Glomerular visceral epithelial cell (primary cell): ENCODE data around the gene SLC44A5.

Experiments
- DNase-seq: peaks from one replicate; pipeline ENCODE4 v3.0.0-alpha.2; 2016; ENCODE audit errors: extremely low spot score

SLC44A5 gene

DNA sequence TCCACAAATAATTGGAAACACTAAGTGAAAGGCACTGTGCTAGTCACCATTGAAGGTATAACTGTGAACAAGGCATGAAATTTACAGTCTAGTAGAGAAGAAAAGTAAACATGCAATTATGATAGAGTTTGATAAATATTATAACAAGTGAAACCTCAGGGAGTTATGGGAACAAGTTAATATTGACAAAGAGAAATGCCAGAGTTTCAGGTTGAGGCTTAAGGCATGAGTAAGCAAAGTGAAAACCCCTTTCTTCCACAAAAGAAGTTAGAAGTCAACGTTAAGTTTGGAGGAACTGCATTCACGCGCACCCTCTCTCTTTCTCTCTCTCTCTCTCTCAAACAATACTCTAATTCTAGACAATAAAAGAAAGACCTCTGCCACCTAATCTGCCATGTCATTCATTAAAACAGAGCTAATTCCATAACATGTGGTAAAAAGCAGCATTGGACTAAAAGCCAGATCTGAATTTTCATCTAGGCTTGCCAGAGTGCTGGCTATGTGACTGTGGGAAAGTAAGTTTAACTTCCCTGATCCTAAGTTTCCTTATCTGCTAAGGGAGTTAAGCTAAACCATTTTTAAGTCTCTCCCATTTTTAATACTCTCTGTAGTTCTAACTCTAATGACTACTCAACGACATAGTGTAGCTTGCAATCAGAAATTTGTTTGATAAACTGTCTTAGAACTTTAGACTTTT, 22.0 kb downstream of the SLC44A5 start:
- no peak for DNase-seq

DNA sequence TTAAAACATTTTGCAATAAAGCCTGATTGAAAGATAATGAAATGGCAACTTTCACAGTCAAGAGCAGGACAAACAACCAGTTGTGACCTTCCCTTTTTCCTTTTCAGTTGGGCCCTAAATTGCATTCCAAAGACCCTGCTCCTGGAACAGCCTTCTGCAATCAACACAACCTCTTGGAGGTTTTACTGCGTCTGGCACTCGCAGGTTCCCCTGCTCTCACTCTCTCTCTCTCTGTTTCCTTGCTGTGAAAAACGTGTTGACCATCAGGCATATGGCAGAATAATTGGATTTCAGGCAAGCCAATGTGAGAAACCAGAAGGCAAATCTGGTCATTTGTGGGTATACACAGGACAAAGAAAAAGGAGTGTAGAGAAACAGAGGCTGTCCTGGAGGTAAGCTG, 23.2 kb downstream of the SLC44A5 start:
- DNase-seq = no peak

DNA sequence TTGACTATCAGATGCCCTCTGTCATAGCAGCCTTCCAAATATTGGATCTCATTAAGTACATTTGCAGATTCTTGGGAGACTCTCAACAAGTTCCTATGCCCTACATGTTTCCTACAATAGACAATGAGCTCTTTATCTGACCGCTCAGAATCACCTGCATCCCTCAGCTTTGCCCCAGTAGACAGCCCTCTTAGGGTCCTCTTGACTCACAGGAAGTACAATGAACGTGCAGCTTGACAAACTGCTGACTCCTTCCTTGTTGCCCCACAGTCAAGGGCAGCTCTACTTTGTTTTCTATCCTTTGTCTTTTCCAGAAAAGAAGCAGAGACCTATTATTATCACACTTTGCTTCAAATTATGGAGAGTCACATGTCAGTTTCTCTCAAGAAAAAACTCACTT, 27.6 kb downstream of the SLC44A5 start:
- no peak for DNase-seq

DNA sequence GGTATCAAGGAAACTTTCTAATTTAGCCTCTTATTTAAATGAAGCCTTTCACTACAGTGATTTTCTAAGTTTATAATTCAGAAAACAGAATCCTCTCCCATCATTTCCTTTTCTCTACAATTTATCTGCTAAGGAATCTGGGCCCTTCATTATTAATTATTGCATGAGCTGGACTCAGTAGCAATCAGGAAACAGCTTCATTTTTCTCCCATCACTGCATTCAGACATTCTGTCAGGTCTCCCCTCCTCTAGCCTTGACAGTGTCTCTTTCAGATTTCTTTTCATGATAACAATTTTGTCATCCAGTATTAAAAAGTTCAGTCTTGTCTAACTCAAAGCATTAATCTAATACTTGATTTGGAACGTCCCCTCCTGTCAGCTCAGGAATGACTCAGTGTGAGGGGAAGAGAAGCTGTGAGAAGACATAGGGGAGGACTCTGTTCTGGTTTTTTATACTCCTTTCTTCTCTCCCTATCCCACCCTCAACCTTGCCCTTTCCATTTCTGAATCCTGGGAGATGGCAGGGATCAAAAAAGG, 28.1 kb downstream of the SLC44A5 start:
- no peak for DNase-seq

DNA sequence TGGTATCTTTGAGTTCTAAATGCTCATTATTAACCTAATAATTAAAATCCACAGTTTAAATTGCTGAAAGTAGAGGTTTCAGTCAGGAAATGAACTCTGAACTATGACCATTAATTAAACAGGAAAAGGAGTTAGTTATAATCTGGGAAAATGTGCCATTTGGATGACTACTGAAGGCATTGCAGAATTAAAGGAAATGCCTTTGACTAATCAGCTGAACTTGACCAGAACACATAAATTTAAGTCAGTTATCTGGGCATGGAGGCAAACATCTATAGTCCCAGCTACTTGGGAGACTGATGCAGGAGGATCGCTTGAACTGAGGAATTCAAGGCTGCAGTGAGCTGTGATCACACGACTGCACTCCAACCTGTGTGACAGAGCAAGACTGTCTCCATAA, 31.9 kb downstream of the SLC44A5 start:
- no peak for DNase-seq

DNA sequence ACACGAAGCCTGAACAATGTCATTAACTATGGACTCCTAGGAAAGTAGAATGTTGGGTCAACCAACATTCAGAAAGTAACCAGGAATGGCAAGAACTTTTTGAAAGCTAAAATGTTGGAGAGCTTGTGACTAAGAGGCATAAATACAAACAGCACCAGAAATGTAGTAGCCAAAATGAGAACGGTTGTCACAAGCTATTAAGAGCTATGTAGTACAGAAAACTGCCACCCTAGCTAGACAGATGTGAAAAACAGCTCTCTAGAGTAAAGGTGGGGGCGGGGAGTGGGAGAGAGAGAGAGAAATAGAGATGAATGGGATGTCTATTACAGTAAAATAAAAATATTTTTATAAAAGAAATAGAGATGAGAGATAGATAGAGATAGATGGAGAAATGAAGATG, 35.1 kb downstream of the SLC44A5 start:
- no peak for DNase-seq

DNA sequence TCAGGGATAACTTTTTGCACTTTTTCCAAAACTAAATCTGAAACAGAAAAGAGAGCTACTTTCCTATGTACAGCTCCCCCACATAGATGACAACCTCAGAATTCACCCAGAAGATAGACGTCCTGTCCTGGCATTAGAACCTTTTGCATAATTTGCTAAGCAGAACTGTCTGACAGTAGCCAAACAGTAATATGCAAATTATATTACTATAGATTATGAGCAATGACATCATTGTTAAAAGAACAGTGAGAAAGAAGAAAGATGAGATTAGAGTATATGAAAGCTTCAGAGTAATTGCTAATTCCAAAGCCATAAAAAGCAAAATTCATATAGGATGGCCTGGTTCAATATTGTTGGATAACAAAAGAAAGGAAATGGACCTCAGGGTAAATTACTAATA, 43.7 kb downstream of the SLC44A5 start:
- DNase-seq = no peak

DNA sequence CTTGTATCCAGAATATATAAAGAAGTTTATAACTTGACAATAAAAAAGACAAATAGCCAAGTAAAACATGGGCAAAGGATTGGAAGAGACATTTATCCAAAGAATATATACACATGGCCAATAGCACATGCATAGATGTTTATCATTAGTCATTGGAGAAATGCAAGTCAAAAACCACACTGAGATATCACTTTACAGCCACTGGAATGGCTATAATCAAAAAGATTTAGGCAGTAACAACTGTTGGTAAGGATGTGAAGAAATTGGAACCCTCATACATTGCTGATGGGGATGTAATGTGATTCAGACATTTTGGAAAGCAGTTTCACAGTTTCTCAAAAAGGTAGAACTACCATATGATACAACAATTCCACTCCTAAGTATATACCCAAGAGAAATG, 51.1 kb downstream of the SLC44A5 start:
- DNase-seq = no peak

DNA sequence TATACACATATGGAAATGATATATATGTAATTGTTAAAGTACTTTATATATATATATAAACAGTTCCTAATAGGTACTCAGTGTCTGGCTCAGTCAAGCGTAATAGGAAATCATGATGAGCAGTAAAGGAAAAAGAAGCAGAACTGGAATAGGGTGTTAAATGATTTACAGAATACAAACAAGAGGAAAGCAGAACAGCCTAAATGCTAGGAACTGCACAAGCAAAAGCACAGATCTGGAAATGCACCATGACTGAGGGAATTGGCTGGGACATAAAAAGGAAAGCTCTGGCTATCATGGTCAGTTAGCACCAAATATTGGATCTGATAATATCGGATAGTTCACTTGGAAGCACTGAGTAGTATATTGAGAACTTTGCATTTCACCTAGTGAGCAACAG, 51.8 kb downstream of the SLC44A5 start:
- peak; percentile 12 for DNase-seq

DNA sequence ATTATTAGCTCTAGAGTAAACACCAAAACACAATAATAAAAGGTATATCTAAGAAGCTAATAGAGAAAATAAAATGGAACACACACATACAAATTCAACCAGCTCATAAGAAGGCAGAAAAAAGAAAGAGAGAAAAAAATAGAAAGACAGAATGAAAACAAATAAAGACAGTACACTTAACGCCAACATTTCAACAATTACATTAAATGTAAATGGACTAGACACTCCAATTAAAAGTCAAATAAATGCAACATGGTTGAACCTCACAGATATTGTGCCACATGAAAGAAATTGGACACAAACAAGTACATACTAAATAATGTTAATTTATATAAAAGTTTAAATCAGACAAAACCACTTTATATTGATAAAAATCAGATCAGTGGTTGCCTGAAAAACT, 56.0 kb downstream of the SLC44A5 start:
- no peak for DNase-seq

DNA sequence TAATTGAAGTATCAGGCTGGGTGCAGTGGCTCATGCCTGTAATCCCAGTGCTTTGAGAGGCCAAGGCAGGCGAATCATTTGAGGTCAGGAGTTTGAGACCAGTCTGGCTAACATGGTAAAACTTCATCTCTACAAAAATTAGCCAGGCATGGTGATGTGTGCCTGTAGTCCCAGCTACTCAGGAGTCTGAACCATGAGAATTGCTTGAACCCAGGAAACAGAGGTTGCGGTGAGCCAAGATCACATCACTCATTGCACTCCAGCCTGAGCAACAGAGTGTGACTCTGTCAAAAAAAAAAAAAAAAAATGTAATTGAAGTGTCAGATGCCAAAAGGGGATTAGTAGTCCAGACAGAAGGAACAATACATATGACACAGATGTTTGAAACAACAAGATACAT, 56.7 kb downstream of the SLC44A5 start:
- peak; percentile 6 for DNase-seq

DNA sequence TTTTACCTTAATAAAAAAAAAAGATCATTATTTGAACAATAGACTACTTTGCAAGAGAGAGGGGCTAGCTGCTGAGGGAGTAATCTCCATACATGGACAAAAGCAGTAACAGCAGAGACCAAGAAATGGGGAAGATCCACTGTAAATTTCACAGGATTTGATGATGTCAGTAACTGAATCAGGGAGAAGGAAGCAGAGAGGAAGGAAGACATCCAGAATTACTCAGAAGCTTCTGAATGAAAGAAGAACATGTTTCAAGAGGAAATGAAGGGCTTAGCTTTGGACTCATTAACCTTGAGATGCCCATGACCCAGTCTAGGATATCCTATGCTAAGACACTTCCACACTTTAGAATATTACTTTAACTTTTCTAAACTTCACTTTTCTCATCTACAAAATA, 60.4 kb downstream of the SLC44A5 start:
- DNase-seq = no peak

DNA sequence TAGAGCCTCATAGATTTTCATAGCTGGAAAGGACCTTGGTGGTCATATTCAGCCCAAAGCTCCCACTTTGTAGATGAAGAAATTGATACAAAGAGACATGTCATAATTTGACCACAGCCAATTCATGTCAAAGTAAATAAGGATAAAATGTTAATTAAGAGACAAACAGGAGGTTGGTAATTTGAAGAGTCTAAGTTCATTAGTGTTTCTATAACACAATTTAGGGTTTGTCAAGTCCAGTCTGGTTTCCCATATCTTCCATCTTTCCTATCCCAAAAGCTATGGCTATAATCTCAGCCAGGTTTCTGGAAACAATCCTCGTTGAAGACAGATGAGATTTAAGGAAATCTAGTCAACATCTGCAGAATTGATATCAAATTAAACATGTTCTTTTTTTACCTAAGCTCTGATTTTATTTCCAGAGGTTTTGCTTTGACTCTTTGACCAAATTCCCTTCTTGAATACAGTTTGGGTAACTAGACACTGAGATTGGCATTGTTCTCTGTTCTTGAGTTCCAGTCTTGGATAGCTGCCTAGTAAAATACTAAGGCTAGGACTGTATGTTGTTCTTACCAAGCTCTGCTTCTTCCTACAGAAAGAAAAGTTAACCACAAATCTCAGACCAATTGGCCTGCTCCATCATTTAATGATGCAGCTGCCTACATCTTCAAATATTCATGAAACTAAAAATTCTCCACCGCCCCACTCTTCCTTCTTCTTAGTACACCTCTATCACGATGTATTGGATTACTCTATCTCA, 62.0 kb downstream of the SLC44A5 start:
- no peak for DNase-seq

DNA sequence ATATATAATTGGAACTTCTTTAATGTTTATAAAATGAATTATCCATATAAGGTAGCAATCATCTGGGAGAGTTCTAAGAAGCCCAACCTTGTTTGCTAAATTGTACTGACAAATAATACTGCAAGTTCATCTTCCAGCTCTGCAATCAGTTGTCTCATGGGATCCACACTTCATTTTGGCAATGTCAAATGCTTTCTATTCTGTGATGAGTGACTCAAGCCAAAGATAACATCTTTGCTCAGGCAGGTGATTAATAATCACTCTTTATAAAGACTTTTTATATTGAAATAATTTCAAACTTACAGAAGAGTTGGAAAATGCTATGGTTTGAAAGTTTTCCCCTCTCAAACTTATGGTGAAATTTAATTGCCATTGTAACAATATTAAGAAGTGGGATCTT, 67.2 kb downstream of the SLC44A5 start:
- DNase-seq = no peak

DNA sequence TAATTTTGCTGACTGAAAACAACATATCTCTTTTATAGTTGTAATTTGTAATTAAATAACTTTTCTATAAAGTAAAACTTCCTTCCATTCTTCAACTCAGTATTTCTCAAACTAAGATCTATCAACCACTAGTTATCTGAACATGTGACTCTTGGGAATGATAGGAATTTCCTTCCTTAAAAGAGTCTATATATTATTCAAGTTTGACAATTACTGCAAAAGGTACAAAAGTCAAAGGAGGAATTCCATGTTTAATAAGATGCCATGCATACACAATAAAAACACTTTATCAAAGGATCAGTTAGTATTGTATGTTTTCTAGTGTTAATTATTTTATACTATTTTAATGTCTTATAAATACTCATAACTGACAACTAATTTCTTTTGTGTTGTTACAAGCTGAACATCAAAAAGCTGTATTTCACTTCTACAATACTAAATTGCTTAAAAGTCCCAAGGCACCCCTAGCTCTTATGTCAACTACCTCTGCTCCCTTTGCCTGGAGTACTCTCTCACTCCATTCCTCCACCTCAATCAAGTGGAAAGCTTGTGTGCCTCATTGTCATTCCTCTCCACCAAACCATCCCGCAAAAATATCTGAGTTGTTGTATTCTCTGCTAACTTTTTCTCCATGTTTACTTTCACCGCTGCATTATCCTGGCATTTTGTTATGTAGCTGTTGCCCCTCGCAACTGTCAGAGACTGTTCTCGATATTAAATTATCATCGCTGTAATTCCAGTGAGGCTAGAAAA, 67.9 kb downstream of the SLC44A5 start:
- DNase-seq = peak; percentile 39

DNA sequence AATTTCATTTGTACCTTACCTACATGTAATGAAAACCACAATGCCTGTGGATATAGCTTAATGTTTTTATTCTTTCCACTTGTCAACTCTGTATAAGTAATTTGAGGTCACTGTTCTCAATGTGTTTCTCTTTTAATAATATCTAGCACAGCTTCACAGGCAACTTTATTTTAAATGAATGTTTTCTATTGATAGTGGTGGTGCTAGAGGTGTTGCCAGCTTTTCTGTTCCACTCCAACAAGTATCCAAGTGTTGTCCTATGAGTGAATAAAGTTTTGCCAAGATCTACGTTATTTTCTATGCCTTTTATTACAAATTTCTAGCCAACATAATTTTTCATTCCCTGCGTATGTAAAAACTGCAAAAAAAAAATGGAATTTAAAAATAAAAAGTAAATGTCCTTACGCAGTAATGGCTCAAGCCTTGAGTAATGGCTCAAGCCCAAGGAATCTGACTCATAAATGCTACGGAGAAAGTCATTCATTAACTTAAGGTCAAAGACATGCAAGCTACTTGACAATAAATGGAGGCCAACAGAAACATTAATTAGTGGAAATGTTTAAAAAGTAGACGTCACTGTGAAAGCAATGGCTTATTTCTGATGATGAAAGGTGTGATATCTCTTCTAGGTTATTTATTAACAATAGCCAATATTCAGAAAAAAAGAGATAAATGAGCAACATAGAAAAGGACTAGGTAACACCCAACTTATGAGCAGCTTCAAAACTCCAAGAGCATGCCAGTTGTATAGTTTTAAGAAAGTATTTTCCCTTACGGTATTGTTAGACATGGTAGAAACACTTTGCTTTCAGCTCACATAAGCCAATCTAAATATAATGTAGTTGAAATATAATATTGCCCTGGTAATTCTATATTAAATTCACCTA, 71.4 kb downstream of the SLC44A5 start:
- peak; percentile 56 for DNase-seq

DNA sequence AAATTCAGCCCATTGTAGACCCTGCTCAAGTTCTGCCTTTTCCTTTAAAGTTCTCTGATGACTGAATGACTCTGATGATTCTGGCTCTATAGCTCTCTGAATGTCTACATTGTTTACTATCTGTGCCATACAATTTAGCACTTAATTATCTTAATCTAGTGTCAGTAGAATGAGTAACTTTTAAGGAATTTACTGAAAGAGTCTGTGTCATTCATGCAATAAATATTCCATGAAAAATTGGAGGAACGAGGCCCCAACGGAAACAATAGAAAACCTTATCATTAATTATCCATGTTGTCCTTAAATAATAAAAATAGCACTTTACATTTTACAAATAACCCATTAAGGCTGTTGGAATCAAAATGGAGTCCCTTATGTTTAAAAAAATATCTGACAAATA, 77.8 kb downstream of the SLC44A5 start:
- DNase-seq = no peak

DNA sequence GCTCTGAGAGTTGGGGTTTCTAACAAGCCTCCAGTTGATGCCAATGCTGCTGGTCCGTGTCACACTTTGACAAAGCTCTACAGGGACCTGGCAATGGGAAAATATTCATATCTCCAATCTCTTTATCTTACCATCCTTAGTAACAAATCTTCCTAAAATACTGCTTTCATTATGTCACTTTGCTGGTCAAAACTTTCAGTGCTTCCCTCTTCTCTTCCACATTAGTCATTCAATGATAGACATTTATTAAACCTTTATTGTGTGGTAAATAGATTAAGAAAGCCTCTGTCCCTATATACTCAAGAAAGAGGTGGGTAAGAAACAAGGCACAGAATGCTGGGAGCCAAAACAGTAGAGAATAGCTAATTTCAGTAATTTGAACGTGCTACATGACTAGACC, 79.3 kb downstream of the SLC44A5 start:
- no peak for DNase-seq

DNA sequence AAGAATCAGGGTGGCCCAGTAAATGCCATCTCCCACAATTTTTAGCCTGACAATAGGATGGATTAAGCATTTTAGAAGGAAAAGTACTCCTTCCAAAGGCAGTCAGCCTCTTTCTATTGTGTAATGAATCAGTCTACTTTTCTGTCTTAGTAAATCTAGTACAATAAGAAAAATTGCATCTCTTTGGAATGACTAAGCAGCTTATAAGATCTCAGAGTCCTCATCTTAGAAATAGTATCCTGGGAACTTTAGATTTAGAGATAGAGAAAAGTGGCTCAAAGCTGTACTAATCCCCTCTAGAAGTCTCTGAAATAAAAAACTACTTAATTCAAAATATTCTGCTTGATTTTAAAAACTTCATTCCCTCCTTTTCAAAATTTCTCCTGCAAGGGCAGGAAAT, 81.4 kb downstream of the SLC44A5 start:
- DNase-seq = no peak

DNA sequence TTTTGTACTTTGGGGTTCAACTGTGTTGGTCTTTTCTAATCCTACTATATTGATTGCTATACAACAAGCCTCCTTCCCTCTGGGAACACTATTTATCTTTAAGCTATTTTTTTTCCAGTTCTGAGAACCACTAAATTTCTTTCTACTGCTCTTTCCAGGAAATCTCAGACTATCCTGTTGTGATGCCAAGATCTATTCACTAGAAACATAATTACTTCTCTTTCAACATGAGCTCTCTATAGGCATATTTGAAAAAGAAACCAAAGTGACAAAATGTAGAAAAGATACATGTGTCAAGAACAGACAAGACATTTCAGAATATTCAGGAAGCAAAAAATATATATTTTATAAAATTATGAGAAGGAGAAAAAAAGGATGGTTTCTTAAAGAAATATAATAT, 82.9 kb downstream of the SLC44A5 start:
- DNase-seq = no peak

DNA sequence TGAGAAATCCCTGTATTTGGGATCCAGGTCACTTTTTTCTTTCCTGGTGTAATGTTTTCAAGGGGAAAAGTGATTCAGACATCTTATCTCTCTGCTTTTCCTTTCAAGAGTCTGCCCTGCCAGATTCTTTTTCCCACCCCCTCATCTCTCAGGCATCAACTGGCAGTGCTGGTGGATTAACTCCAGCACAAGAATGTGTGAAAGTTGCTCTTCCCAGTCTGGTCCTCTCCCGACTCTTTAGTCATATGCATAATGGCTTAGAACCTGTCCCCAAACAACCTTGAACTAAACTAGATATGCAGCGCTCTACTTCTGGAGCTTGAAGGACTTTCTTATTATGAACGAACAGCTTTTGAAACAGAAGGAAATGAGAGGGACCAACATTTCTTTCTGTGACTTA, 88.5 kb downstream of the SLC44A5 start:
- no peak for DNase-seq

DNA sequence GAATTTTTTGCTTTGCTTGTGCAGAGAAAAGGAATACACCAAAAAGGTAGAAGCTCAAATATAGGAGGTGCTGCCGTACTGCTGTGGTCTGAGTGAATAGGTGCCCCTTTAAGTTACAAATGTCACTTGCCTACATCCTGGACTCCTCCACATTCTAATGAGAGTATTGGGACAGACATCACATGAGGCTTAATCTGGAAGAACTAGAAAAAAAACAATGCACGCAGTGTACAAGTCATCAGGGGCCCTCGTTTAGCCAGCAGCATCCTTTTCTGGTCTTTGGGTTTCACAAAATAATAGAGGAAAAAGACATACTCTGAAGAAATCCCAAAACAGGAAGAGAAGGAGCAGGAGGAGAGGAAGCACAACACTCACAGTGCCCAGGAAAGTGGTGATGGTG, 89.3 kb downstream of the SLC44A5 start:
- no peak for DNase-seq
